ENCODE data around the gene C6orf136.
A peak's percentile ranks its signal among the peaks of the same experiment; 100 is the strongest.

C6orf136 gene

GRCh38 chr6:30646450-30647241, at the start of gene C6orf136:
TSS of gene C6orf136 (plus strand) at chr6:30647133. CDS start at chr6:30647232, 99 bp downstream.
- peak; percentile 93 for DNase-seq (ENCODE audit: low spot score)

GRCh38 chr6:30597315-30598144, 49.4 kb upstream of the C6orf136 start:
- peak; percentile 69 for DNase-seq (ENCODE audit: low spot score)

- DNase-seq (ENCODE audit: low spot score) = no peak
These were observed 47.9 kb upstream of the C6orf136 start for GRCh38 chr6:30598912-30599624.

GRCh38 chr6:30599625-30600324, 47.2 kb upstream of the C6orf136 start:
- DNase-seq (ENCODE audit: low spot score) = no peak

- DNase-seq (ENCODE audit: low spot score) = no peak
These were observed 46.4 kb upstream of the C6orf136 start for GRCh38 chr6:30600451-30600961.

GRCh38 chr6:30601436-30601814, 45.5 kb upstream of the C6orf136 start:
- no peak for DNase-seq (ENCODE audit: low spot score)

GRCh38 chr6:30601815-30602641, 44.9 kb upstream of the C6orf136 start:
- no peak for DNase-seq (ENCODE audit: low spot score)

- no peak for DNase-seq (ENCODE audit: low spot score)
These were observed 43.0 kb upstream of the C6orf136 start for GRCh38 chr6:30603961-30604360.

GRCh38 chr6:30610065-30610464, 36.9 kb upstream of the C6orf136 start:
- DNase-seq (ENCODE audit: low spot score) = no peak

- no peak for DNase-seq (ENCODE audit: low spot score)
These were observed 35.6 kb upstream of the C6orf136 start for GRCh38 chr6:30611150-30611855.

GRCh38 chr6:30611856-30612194, 35.1 kb upstream of the C6orf136 start:
- DNase-seq (ENCODE audit: low spot score) = no peak

- no peak for DNase-seq (ENCODE audit: low spot score)
These were observed 34.7 kb upstream of the C6orf136 start for GRCh38 chr6:30612213-30612612.

GRCh38 chr6:30612687-30613248, 34.2 kb upstream of the C6orf136 start:
- DNase-seq (ENCODE audit: low spot score) = no peak

- no peak for DNase-seq (ENCODE audit: low spot score)
These were observed 33.5 kb upstream of the C6orf136 start for GRCh38 chr6:30613251-30614043.

- DNase-seq (ENCODE audit: low spot score) = no peak
These were observed 32.7 kb upstream of the C6orf136 start for GRCh38 chr6:30614044-30614842.

- peak; percentile 100 for DNase-seq (ENCODE audit: low spot score)
These were observed 32.1 kb upstream of the C6orf136 start for GRCh38 chr6:30614843-30615218.

- peak; percentile 81 for DNase-seq (ENCODE audit: low spot score)
These were observed 31.5 kb upstream of the C6orf136 start for GRCh38 chr6:30615219-30615957.

Data from pons (tissue), 1 donor.